HepG2 (cell line): Measurements from ENCODE around the gene NOX3. TPM values are rescaled to one million over a fixed set of nuclear protein-coding genes. Genes with fewer than 3 reads are reported as not detected.

Source experiments
- CHD2 ChIP-seq: IDR thresholded peaks from 2 replicates; pipeline ENCODE4 v1.6.1; 2011; ENCODE audit warnings: low read depth, low read length, improper control_type of control experiment
- EP300 ChIP-seq, 3 experiments: sonication (generic) in 1 of 3; formaldehyde crosslinking in 1 of 3; IDR thresholded peaks; 2 replicates each; pipeline versions ENCODE4 v1.5.1 to v1.6.1; 2011 to 2020; ENCODE audit warnings: low read depth in 2 of 3, low read length in 2 of 3, borderline replicate concordance in 1 of 3, improper control_type of control experiment in 1 of 3, mild to moderate bottlenecking in 1 of 3, missing genetic modification reagents in 1 of 3, moderate library complexity in 1 of 3
- FOXK2 ChIP-seq: fragments of 450-650 bp; IDR thresholded peaks from 2 replicates; pipeline ENCODE4 v1.6.1; 2016
- HOXA3 ChIP-seq: sonication (generic); formaldehyde crosslinking; IDR thresholded peaks from 2 replicates; pipeline ENCODE4 v1.5.0; 2020; ENCODE audit warnings: missing genetic modification reagents
- ISL2 ChIP-seq: sonication (generic); formaldehyde crosslinking; IDR thresholded peaks from 2 replicates; pipeline ENCODE4 v1.5.0; 2020; ENCODE audit warnings: missing genetic modification reagents
- KAT7 ChIP-seq: IDR thresholded peaks from 2 replicates; pipeline ENCODE4 v1.6.1; 2018; ENCODE audit warnings: borderline replicate concordance, missing compliant biosample characterization
- RBFOX2 ChIP-seq: fragments of 200-400 bp; formaldehyde crosslinking; IDR thresholded peaks from 2 replicates; pipeline ENCODE4 v1.6.1; 2017; ENCODE audit warnings: low read depth, mild to moderate bottlenecking, low read length
- REL ChIP-seq: sonication (generic); formaldehyde crosslinking; conservative IDR thresholded peaks from 2 replicates; pipeline ENCODE4 v1.8.0; 2022; ENCODE audit warnings: mild to moderate bottlenecking, missing genetic modification reagents, moderate library complexity
- SUZ12 ChIP-seq: fragments of 150-350 bp; IDR thresholded peaks from 2 replicates; pipeline ENCODE4 v1.6.1; 2014; ENCODE audit warnings: low read depth, low read length
- TBL1XR1 ChIP-seq: fragments of 150-350 bp; IDR thresholded peaks from 2 replicates; pipeline ENCODE4 v1.6.1; 2014; ENCODE audit warnings: borderline replicate concordance, low read length; ENCODE audit not compliant: partially characterized antibody
- TBX2 ChIP-seq: sonication (generic); formaldehyde crosslinking; IDR thresholded peaks from 2 replicates; pipeline ENCODE4 v1.5.0; 2020; ENCODE audit warnings: missing genetic modification reagents, mild to moderate bottlenecking, borderline replicate concordance
- TBX3 ChIP-seq: fragments of 450-650 bp; IDR thresholded peaks from 2 replicates; pipeline ENCODE4 v1.6.1; 2017; ENCODE audit warnings: antibody characterized with exemption, mild to moderate bottlenecking, inconsistent platforms, borderline replicate concordance
- ZFP36 ChIP-seq: fragments of 150-350 bp; IDR thresholded peaks from 2 replicates; pipeline ENCODE4 v1.6.1; 2018; ENCODE audit warnings: borderline replicate concordance, low read length, low read depth; ENCODE audit not compliant: partially characterized antibody
- ZNF326 ChIP-seq: sonication (generic); formaldehyde crosslinking; IDR thresholded peaks from 2 replicates; pipeline ENCODE4 v1.4.0; 2020; ENCODE audit warnings: missing genetic modification reagents, borderline replicate concordance
- ZNF589 ChIP-seq: sonication (generic); formaldehyde crosslinking; conservative IDR thresholded peaks from 2 replicates; pipeline ENCODE4 v1.8.0; 2022; ENCODE audit warnings: mild to moderate bottlenecking, moderate library complexity, missing genetic modification reagents
- ZNF776 ChIP-seq: sonication (generic); formaldehyde crosslinking; IDR thresholded peaks from 2 replicates; pipeline ENCODE4 v1.4.0; 2020; ENCODE audit warnings: mild to moderate bottlenecking, missing genetic modification reagents
- ZNF850 ChIP-seq: sonication (generic); formaldehyde crosslinking; conservative IDR thresholded peaks from 2 replicates; pipeline ENCODE4 v1.9.0; 2021; ENCODE audit warnings: mild to moderate bottlenecking, missing genetic modification reagents
- polyA plus RNA-seq, 8 experiments: library from polyadenylated mRNA; depleted of rRNA in 3 of 8; stranded (reverse) in 7 of 8; unstranded in 1 of 8; fragments of >200 nt; fragmentation: Illumina TruSeq in 4 of 8; extraction: Trizol in 4 of 8; gene quantifications; 2 replicates each; pipeline versions ENCODE4 v1.2.1 to v1.2.3, GENCODE V29; 2011 to 2016; ENCODE audit warnings: low read depth in 4 of 8, missing spikeins in 1 of 8, mixed read lengths in 1 of 8; ENCODE audit not compliant: insufficient read depth in 1 of 8
- total RNA-seq, 5 experiments: library from RNA; depleted of rRNA; stranded (reverse); fragments of >200 nt; fragmentation: Illumina TruSeq; extraction: Trizol; gene quantifications; 2 replicates each; pipeline ENCODE4 v1.2.3, GENCODE V29; 2016; ENCODE audit warnings: low read depth in 1 of 5
- TF ChIP-seq, protein P1 (sequence below): sonication (generic); formaldehyde crosslinking; IDR thresholded peaks from 2 replicates; pipeline ENCODE4 v1.5.0; 2020; ENCODE audit warnings: mild to moderate bottlenecking, missing genetic modification reagents
- TF ChIP-seq, protein P2 (sequence below): IDR thresholded peaks from 2 replicates; pipeline ENCODE4 v1.6.1; 2016; ENCODE audit warnings: low read depth, borderline replicate concordance
- TF ChIP-seq, protein P3 (sequence below): IDR thresholded peaks from 2 replicates; pipeline ENCODE4 v1.6.1; 2016; ENCODE audit warnings: low read depth
- TF ChIP-seq, protein P4 (sequence below): sonication (generic); formaldehyde crosslinking; IDR thresholded peaks from 2 replicates; pipeline ENCODE4 v1.4.0; 2020; ENCODE audit warnings: missing genetic modification reagents

Gene NOX3
- total and polyA plus RNA-seq, 2 of the 13 experiments (the other 11 are each of a cell fraction or from before 2014, with no cell fraction given): 0.09 to 0.18 TPM

DNA sequence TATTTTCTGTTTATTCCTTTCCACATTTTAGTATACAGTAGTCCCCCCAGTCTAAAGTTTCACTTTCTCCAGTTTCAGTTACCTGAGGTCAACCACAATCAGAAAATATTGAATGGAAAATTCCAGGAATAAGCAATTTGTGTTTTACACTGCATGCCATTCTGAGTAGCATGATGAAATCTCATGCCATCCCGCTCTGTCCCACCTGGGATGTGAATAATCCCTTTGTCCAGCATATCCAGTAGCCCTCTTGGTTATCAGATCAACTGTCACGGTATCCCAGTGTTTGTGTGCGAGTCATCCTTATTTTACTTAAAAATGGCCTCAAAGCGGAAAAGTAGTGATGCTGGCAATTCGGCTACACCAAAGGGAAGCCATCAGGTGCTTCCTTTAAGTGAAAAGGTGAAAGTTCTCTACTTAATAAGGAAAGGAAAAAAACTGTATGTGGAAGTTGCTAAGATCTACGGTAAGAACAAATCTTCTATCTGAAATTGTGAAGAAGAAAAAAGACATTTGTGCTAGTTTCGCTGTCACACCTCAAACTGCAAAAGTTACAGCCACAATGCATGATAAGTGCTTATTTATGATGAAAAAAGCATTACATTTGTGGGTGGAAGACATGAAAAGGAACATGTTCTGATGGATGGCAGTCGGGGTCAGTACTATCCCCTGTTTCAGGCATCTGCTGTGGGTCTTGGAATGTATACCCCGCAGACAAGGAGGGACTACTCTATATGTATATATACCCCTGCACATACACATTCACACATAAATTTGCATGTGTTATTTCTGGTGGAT is 11.3 kb downstream of the NOX3 start (continued):
- TF ChIP-seq, protein P1, sequence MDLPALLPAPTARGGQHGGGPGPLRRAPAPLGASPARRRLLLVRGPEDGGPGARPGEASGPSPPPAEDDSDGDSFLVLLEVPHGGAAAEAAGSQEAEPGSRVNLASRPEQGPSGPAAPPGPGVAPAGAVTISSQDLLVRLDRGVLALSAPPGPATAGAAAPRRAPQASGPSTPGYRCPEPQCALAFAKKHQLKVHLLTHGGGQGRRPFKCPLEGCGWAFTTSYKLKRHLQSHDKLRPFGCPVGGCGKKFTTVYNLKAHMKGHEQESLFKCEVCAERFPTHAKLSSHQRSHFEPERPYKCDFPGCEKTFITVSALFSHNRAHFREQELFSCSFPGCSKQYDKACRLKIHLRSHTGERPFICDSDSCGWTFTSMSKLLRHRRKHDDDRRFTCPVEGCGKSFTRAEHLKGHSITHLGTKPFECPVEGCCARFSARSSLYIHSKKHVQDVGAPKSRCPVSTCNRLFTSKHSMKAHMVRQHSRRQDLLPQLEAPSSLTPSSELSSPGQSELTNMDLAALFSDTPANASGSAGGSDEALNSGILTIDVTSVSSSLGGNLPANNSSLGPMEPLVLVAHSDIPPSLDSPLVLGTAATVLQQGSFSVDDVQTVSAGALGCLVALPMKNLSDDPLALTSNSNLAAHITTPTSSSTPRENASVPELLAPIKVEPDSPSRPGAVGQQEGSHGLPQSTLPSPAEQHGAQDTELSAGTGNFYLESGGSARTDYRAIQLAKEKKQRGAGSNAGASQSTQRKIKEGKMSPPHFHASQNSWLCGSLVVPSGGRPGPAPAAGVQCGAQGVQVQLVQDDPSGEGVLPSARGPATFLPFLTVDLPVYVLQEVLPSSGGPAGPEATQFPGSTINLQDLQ (CRISPR knock-in tag): no peak
- TF ChIP-seq, protein P2, sequence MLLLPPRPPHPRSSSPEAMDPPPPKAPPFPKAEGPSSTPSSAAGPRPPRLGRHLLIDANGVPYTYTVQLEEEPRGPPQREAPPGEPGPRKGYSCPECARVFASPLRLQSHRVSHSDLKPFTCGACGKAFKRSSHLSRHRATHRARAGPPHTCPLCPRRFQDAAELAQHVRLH (CRISPR knock-in tag): peak; percentile 73; the same call in 1 of the 2 replicates
- TF ChIP-seq RBFOX2 (peak; percentile 73), KAT7 (CRISPR knock-in tag) (peak; percentile 85; the same call in 1 of the 2 replicates), EP300 (IDR thresholded peaks at IDR 0.05; ENCODE audit: low read depth in 2 of 2, low read length in 2 of 2) (peak; percentile 99), EP300 (CRISPR knock-in tag; IDR thresholded peaks at IDR 0.05; ENCODE audit: borderline replicate concordance) (peak; percentile 100), ZNF776 (no peak), FOXK2 (no peak), CHD2 (no peak), ISL2 (CRISPR knock-in tag) (peak; percentile 98), TBX2 (peak; percentile 93), ZNF589 (CRISPR knock-in tag) (peak; percentile 66; the same call in 1 of the 2 replicates), TBL1XR1 (no peak), SUZ12 (no peak), ZNF326 (CRISPR knock-in tag) (no peak), ZFP36 (no peak), HOXA3 (CRISPR knock-in tag) (peak; percentile 79), TBX3 (peak; percentile 61; the same call in 1 of the 2 replicates), REL (no peak; the same call in 1 of the 2 replicates), ZNF850 (CRISPR knock-in tag) (no peak)
- TF ChIP-seq, protein P3, sequence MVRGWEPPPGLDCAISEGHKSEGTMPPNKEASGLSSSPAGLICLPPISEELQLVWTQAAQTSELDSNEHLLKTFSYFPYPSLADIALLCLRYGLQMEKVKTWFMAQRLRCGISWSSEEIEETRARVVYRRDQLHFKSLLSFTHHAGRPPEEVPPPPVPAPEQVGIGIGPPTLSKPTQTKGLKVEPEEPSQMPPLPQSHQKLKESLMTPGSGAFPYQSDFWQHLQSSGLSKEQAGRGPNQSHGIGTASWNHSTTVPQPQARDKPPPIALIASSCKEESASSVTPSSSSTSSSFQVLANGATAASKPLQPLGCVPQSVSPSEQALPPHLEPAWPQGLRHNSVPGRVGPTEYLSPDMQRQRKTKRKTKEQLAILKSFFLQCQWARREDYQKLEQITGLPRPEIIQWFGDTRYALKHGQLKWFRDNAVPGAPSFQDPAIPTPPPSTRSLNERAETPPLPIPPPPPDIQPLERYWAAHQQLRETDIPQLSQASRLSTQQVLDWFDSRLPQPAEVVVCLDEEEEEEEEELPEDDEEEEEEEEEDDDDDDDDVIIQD (CRISPR knock-in tag): peak; percentile 94
- TF ChIP-seq, protein P4, sequence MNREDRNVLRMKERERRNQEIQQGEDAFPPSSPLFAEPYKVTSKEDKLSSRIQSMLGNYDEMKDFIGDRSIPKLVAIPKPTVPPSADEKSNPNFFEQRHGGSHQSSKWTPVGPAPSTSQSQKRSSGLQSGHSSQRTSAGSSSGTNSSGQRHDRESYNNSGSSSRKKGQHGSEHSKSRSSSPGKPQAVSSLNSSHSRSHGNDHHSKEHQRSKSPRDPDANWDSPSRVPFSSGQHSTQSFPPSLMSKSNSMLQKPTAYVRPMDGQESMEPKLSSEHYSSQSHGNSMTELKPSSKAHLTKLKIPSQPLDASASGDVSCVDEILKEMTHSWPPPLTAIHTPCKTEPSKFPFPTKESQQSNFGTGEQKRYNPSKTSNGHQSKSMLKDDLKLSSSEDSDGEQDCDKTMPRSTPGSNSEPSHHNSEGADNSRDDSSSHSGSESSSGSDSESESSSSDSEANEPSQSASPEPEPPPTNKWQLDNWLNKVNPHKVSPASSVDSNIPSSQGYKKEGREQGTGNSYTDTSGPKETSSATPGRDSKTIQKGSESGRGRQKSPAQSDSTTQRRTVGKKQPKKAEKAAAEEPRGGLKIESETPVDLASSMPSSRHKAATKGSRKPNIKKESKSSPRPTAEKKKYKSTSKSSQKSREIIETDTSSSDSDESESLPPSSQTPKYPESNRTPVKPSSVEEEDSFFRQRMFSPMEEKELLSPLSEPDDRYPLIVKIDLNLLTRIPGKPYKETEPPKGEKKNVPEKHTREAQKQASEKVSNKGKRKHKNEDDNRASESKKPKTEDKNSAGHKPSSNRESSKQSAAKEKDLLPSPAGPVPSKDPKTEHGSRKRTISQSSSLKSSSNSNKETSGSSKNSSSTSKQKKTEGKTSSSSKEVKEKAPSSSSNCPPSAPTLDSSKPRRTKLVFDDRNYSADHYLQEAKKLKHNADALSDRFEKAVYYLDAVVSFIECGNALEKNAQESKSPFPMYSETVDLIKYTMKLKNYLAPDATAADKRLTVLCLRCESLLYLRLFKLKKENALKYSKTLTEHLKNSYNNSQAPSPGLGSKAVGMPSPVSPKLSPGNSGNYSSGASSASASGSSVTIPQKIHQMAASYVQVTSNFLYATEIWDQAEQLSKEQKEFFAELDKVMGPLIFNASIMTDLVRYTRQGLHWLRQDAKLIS: peak; percentile 80; the same call in 1 of the 2 replicates
